ENCODE measurements around the gene JARID2. TPM values are rescaled to one million over a fixed set of nuclear protein-coding genes. Genes with fewer than 3 reads are reported as not detected.

JARID2 gene
- total and polyA plus RNA-seq, 2 of the 4 experiments (the other 2 are of a cell fraction), result 9.6 to 12.9 TPM

GRCh38 chr6:15458021-15458459 lies 212.2 kb downstream of the JARID2 start:
- in situ Hi-C loops (cut with MboI; ENCODE audit: low sequenced_read_pairs), result no loop called here
- Histone ChIP-seq H2AK9ac (replicated peaks; ENCODE audit: low read depth, low read length, poor library complexity) (no peak overlapping the region), H3K9me1 (ENCODE audit: insufficient read depth, low read length) (0 out of 2 replicates have a peak, but pooled peaks cover 3% of the 10 kb centered on the region), H3K4me2 (ENCODE audit: low read depth, low read length) (no peak overlapping the region; the same call in 1 of the 2 replicates), H2AFZ (replicated peaks; ENCODE audit: low read length, poor library complexity) (no peak overlapping the region), H4K8ac (ENCODE audit: low read depth in 2 of 2, low read length in 2 of 2) (no peak overlapping the region), H3K4me3 (ENCODE audit: insufficient read depth, low read depth, low read length) (no peak overlapping the region), H3K23ac (ENCODE audit: low read depth, low read length) (no peak overlapping the region), H4K5ac (ENCODE audit: low read depth, low read length) (no peak overlapping the region), H4K91ac (ENCODE audit: insufficient read depth, low read depth, low read length) (no peak overlapping the region), H2BK5ac (ENCODE audit: low read depth, low read length, poor library complexity, severe bottlenecking) (no peak overlapping the region), H3K4ac (ENCODE audit: low read depth, low read length) (no peak overlapping the region), H3K14ac (replicated peaks; ENCODE audit: low read depth, low read length) (no peak overlapping the region), H3K79me1 (ENCODE audit: low read depth in 1 of 2, low read length in 2 of 2) (peaks cover 42 to 66% of the 10 kb centered on the region in 2 experiments), H2AK5ac (ENCODE audit: low read depth, low read length) (no peak overlapping the region), H3K18ac (ENCODE audit: low read depth, low read length) (no peak overlapping the region), H4K20me1 (ENCODE audit: insufficient read depth, low read length) (peaks cover 71% of the 10 kb centered on the region), H3K27me3 (ENCODE audit: control insufficient read depth, insufficient read depth, low read length) (no peaks in the 10 kb centered on the region), H2BK15ac (ENCODE audit: low read depth, low read length) (no peak overlapping the region), H3K27ac (ENCODE audit: insufficient read depth, low read length) (no peak overlapping the region), H2BK120ac (ENCODE audit: low read depth, low read length) (no peak overlapping the region), H3K4me1 (ENCODE audit: control insufficient read depth, insufficient read depth, low read length) (peaks cover 9% of the 10 kb centered on the region), H2BK20ac (ENCODE audit: low read depth, low read length) (no peak overlapping the region), H3K56ac (ENCODE audit: extremely low read depth, insufficient read depth, low read length) (no peak overlapping the region), H3K36me3 (ENCODE audit: control insufficient read depth, insufficient read depth, low read length) (peaks cover 15% of the 10 kb centered on the region), H3K9me3 (ENCODE audit: control insufficient read depth, insufficient read depth, low read length) (no peaks in the 10 kb centered on the region), H3K9ac (ENCODE audit: low read depth, low read length) (no peak overlapping the region)
- dilution Hi-C loops (cut with HindIII; ENCODE audit: low sequenced_read_pairs, unreplicated experiment), result no loop called here
- ChIA-PET POLR2A (ENCODE audit: unreplicated experiment) (no interaction called here), CTCF (interaction anchor here (2.3 kb wide), 1 partner anchor 13 kb away, joined by 6 read pairs; no protein-coding TSS in a partner anchor)
- intact Hi-C loops (cut with micrococcal nuclease), result no loop called here
- TF ChIP-seq FOS (IDR thresholded peaks at IDR 0.05; ENCODE audit: low read depth, low read length), result no peak
- TF ChIP-seq CEBPB (IDR thresholded peaks at IDR 0.05; ENCODE audit: low read depth, low read length), result no peak
- no peak for TF ChIP-seq CTCF (conservative IDR thresholded peaks at IDR 0.05; ENCODE audit: low read depth, low read length)
- TF ChIP-seq MAFK (IDR thresholded peaks at IDR 0.05; ENCODE audit: low read depth, low read length), result no peak
- TF ChIP-seq NFE2L2 (IDR thresholded peaks at IDR 0.05; ENCODE audit: low read depth, low read length), result no peak
- TF ChIP-seq RAD21 (IDR thresholded peaks at IDR 0.05; ENCODE audit: low read length), result no peak
- no peak for TF ChIP-seq SMC3 (IDR thresholded peaks at IDR 0.05; ENCODE audit: low read depth, low read length)
- TF ChIP-seq RFX5 (IDR thresholded peaks at IDR 0.05; ENCODE audit: low read depth, low read length), result no peak
- no peak for TF ChIP-seq MXI1 (IDR thresholded peaks at IDR 0.05; ENCODE audit: borderline replicate concordance, low read depth, low read length)
- no peak for TF ChIP-seq POLR2A (IDR thresholded peaks at IDR 0.05; ENCODE audit: low read depth, low read length)
- TF ChIP-seq RCOR1 (IDR thresholded peaks at IDR 0.05; ENCODE audit: insufficient replicate concordance, low read length), result no peak
- no peak for ATAC-seq (ENCODE audit: low read depth)
- 56% methylated on average over 3 of the region's 14 CpGs; no CpG with 5 or more reads in 1 of the 2 experiments for WGBS, 2 experiments (ENCODE audit: extremely low coverage in 2 of 2, insufficient read length in 1 of 2)
- no peak for DNase-seq
- no TSS peak for BruUV-seq (replicated peaks)
